Neural cell (in vitro differentiated cells): ENCODE measurements around the gene IFNGR1.

ENCODE experiments used
- CTCF ChIP-seq: fragments of 450-650 bp; IDR thresholded peaks from 2 replicates; pipeline ENCODE4 v1.5.1; 2014; ENCODE audit warnings: antibody characterized with exemption, mild to moderate bottlenecking, moderate library complexity; ENCODE audit not compliant: poor library complexity, severe bottlenecking
- EZH2 ChIP-seq: fragments of 200-600, 300-800 bp; shearing (Covaris generic), sonication (generic); IDR thresholded peaks from 2 replicates; pipeline ENCODE4 v1.6.1; 2014; ENCODE audit warnings: antibody characterized with exemption, low read length, borderline replicate concordance, mild to moderate bottlenecking; ENCODE audit not compliant: insufficient read depth, poor library complexity, severe bottlenecking
- POLR2AphosphoS5 ChIP-seq: IDR thresholded peaks from 2 replicates; pipeline ENCODE4 v1.6.1; 2012
- REST ChIP-seq: IDR thresholded peaks from 2 replicates; pipeline ENCODE4 v1.6.1; 2012; ENCODE audit warnings: borderline replicate concordance
- TAF1 ChIP-seq: IDR thresholded peaks from 2 replicates; pipeline ENCODE4 v1.6.1; 2012; ENCODE audit warnings: low read depth

- TF ChIP-seq TAF1 (no peak), CTCF (no peak), POLR2AphosphoS5 (no peak), REST (no peak), EZH2 (no peak)
Measured at GRCh38 chr6:137182654-137183073, 36.5 kb downstream of the IFNGR1 start.
